Chondrocyte (in vitro differentiated cells): ENCODE data around the gene TIGD1. TPM values are rescaled to one million over a fixed set of nuclear protein-coding genes. Genes with fewer than 3 reads are reported as not detected.
"Not testable (repeated sequence)": the region's sequence is repeated elsewhere in the genome, so short reads cannot be mapped to it uniquely, and the experiment has no call there.

Experiments
- DNase-seq: peaks from one replicate; pipeline ENCODE4 v3.0.0; 2021; ENCODE audit warnings: mixed read lengths, low spot score
- H3K27ac Mint-ChIP-seq: one replicate; pipeline ENCODE4 v1.8.0; 2021; ENCODE audit warnings: mild to moderate bottlenecking, moderate library complexity, mixed read lengths; ENCODE audit not compliant: unreplicated experiment
- H3K27me3 Mint-ChIP-seq: 2 replicates; pipeline ENCODE4 v1.8.0; 2021; ENCODE audit warnings: low read depth, mixed read lengths
- H3K36me3 Mint-ChIP-seq: 2 replicates; pipeline ENCODE4 v1.8.0; 2021; ENCODE audit warnings: low read depth, mixed read lengths
- H3K4me1 Mint-ChIP-seq: 2 replicates; pipeline ENCODE4 v1.8.0; 2021; ENCODE audit warnings: low read depth, mild to moderate bottlenecking, mixed read lengths
- H3K4me3 Mint-ChIP-seq: one replicate; pipeline ENCODE4 v1.8.0; 2021; ENCODE audit warnings: mild to moderate bottlenecking, moderate library complexity, mixed read lengths; ENCODE audit not compliant: unreplicated experiment
- H3K9me3 Mint-ChIP-seq: 2 replicates; pipeline ENCODE4 v1.8.0; 2021; ENCODE audit warnings: low read depth, mixed read lengths
- CTCF ChIP-seq: fragments of 200-600 bp; sonication (generic); IDR thresholded peaks from 2 replicates; pipeline ENCODE4 v1.5.0; 2021; ENCODE audit warnings: antibody characterized with exemption, mild to moderate bottlenecking, moderate library complexity
- total RNA-seq: library from RNA; stranded (reverse); gene quantifications from 3 replicates; pipeline ENCODE4 v1.2.1, GENCODE V29; 2021

TIGD1 gene
- total RNA-seq, 1 donor from 2014 or later: 3.2 TPM

GRCh38 chr2:232533944-232534710 lies 16.2 kb downstream of the TIGD1 start:
- Mint-ChIP-seq H3K27ac (no peak overlapping the region), H3K27me3 (no peaks in the 10 kb centered on the region), H3K9me3 (peaks cover 6% of the 10 kb centered on the region), H3K4me1 (no peaks in the 10 kb centered on the region), H3K36me3 (no peaks in the 10 kb centered on the region), H3K4me3 (no peak overlapping the region)
- TF ChIP-seq CTCF: no peak
- peak; percentile 63 for DNase-seq

GRCh38 chr2:232532821-232533220 lies 17.5 kb downstream of the TIGD1 start:
- peak; percentile 44 for DNase-seq
- H3K4me1 Mint-ChIP-seq, H3K4me3 Mint-ChIP-seq, H3K27me3 Mint-ChIP-seq, H3K27ac Mint-ChIP-seq, H3K36me3 Mint-ChIP-seq, H3K9me3 Mint-ChIP-seq: not testable (repeated sequence)

GRCh38 chr2:232532419-232532818 lies 17.9 kb downstream of the TIGD1 start:
- TF ChIP-seq CTCF: no peak
- Mint-ChIP-seq H3K4me3 (no peak overlapping the region), H3K27ac (no peak overlapping the region), H3K27me3 (peaks cover 8% of the 10 kb centered on the region), H3K4me1 (no peaks in the 10 kb centered on the region), H3K36me3 (no peaks in the 10 kb centered on the region), H3K9me3 (peaks cover 6% of the 10 kb centered on the region)
- DNase-seq: peak; percentile 36

- Mint-ChIP-seq H3K4me3 (no peak overlapping the region), H3K4me1 (no peaks in the 10 kb centered on the region), H3K27ac (no peak overlapping the region), H3K9me3 (no peaks in the 10 kb centered on the region), H3K27me3 (peaks cover 8% of the 10 kb centered on the region), H3K36me3 (no peaks in the 10 kb centered on the region)
- peak; percentile 58 for DNase-seq
- no peak for TF ChIP-seq CTCF
These were observed 19.6 kb downstream of the TIGD1 start for GRCh38 chr2:232530626-232531260.

GRCh38 chr2:232529806-232530547 lies 20.4 kb downstream of the TIGD1 start:
- Mint-ChIP-seq H3K4me1 (no peaks in the 10 kb centered on the region), H3K9me3 (no peaks in the 10 kb centered on the region), H3K27me3 (peaks cover 8% of the 10 kb centered on the region), H3K36me3 (no peaks in the 10 kb centered on the region), H3K27ac (no peak overlapping the region), H3K4me3 (no peak overlapping the region)
- TF ChIP-seq CTCF: no peak
- DNase-seq: peak; percentile 79
